Erythroblast (primary cell): Measurements from ENCODE around the gene GAPDHS.

Experiments used
- GATA1 ChIP-seq: IDR thresholded peaks from 2 replicates; pipeline ENCODE4 v1.6.1; 2011; ENCODE audit warnings: low read depth, mild to moderate bottlenecking, control low read depth, low read length, moderate library complexity
- POLR2A ChIP-seq: IDR thresholded peaks from 2 replicates; pipeline ENCODE4 v1.6.1; 2011; ENCODE audit warnings: mild to moderate bottlenecking, low read length

- no peak for TF ChIP-seq POLR2A
- TF ChIP-seq GATA1 = no peak
Measured at GRCh38 chr19:35488677-35489076, 44.6 kb upstream of the GAPDHS start.
